Bronchial epithelial cell (primary cell): ENCODE results near the gene CCN2. TPM values are rescaled to one million over a fixed set of nuclear protein-coding genes. Genes with fewer than 3 reads are reported as not detected.

Experiments
- DNase-seq: peaks from one replicate; pipeline ENCODE4 v3.0.0-alpha.2; 2010; ENCODE audit warnings: low read depth
- FAIRE-seq: peaks from 2 replicates; lab custom pipeline; 2011; peaks lifted over from hg19 to GRCh38; lab: Jason Lieb, UNC
- H3K27me3 ChIP-seq: 2 replicates; pipeline ENCODE4 v1.5.1; 2011; ENCODE audit warnings: low read length; ENCODE audit not compliant: control insufficient read depth, insufficient read depth
- H3K36me3 ChIP-seq: 2 replicates; pipeline ENCODE4 v1.5.1; 2011; ENCODE audit warnings: low read length; ENCODE audit not compliant: control insufficient read depth, insufficient read depth
- H3K4me3 ChIP-seq: 2 replicates; pipeline ENCODE4 v1.5.1; 2011; ENCODE audit warnings: mild to moderate bottlenecking, low read depth, low read length, control low read depth
- total RNA-seq: library from RNA; depleted of rRNA; stranded (reverse); fragments of >200 nt; gene quantifications from 2 replicates; pipeline ENCODE4 v1.2.1, GENCODE V29; 2014
- TF ChIP-seq, protein P1 (sequence below): IDR thresholded peaks from 2 replicates; pipeline ENCODE4 v1.5.1; 2011; ENCODE audit warnings: mild to moderate bottlenecking, moderate library complexity, low read length, control low read depth, inconsistent platforms; ENCODE audit not compliant: insufficient read depth, severe bottlenecking

Gene CCN2
- total RNA-seq, 1 donor from 2014 or later, result 2.6 TPM

DNA sequence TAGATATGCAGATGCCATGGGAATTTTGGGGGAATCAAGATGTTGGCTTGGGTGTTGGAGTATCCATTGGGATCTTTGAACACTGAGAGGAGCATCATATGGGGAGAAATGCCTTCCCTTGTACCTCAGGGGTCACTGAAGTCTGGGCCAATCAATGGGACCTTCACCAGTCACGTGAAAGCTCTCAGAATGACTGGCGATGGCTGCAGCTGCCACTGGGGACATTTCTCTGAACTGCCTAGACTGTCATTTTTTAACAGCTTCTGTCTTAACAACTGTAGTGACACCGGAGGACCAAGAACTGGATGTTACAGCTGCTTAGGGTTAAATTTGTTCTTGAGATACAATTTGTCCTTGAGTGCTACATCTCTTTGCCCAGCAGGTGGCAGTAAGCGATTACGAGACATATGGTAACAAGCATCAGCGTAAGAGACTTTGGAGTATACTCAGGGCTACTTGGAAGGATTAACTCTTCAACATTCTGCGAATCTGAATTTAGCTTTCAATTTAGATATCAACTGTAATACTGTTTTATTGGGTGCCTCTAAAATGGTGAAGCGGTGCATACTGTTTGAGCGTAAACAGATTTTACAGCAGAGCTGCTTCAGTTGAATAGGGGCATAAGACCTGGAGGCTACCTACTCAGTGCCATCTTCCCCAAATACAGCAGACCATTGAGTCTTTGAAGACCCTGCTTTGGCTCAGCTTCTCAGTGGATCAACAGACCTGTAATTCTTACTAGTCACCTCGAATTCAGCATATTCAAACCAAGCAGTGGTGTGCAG lies 36.0 kb downstream of the CCN2 start:
- no peaks in the 10 kb centered on the region for H3K27me3 ChIP-seq
- no peak overlapping the region for H3K4me3 ChIP-seq
- H3K36me3 ChIP-seq, result no peaks in the 10 kb centered on the region
- FAIRE-seq (no peak), DNase-seq (peak; percentile 75)
- TF ChIP-seq, protein P1, sequence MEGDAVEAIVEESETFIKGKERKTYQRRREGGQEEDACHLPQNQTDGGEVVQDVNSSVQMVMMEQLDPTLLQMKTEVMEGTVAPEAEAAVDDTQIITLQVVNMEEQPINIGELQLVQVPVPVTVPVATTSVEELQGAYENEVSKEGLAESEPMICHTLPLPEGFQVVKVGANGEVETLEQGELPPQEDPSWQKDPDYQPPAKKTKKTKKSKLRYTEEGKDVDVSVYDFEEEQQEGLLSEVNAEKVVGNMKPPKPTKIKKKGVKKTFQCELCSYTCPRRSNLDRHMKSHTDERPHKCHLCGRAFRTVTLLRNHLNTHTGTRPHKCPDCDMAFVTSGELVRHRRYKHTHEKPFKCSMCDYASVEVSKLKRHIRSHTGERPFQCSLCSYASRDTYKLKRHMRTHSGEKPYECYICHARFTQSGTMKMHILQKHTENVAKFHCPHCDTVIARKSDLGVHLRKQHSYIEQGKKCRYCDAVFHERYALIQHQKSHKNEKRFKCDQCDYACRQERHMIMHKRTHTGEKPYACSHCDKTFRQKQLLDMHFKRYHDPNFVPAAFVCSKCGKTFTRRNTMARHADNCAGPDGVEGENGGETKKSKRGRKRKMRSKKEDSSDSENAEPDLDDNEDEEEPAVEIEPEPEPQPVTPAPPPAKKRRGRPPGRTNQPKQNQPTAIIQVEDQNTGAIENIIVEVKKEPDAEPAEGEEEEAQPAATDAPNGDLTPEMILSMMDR, result peak; percentile 69

DNA sequence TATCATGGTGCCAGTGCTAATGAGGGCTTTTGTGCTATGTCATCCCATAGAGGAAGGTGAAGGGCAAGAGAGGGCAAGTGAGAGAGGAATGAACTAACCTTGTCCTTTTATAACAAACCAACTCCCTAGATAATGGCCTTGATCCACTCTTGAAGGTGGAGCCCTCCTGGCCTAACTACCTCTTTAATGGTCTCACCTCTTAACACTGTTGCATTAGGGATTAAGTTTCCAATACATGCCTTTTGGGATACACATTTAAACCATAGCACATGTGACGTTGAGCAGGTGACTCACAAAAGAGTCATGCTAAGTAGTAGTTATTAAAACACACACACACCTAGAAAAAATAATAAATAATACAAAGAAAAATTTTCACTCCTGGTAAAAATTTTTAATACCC lies 36.9 kb downstream of the CCN2 start:
- DNase-seq, result peak; percentile 92
- FAIRE-seq, result no peak
- TF ChIP-seq, protein P1, result no peak
- Histone ChIP-seq H3K27me3 (no peaks in the 10 kb centered on the region), H3K36me3 (no peaks in the 10 kb centered on the region), H3K4me3 (no peak overlapping the region)

DNA sequence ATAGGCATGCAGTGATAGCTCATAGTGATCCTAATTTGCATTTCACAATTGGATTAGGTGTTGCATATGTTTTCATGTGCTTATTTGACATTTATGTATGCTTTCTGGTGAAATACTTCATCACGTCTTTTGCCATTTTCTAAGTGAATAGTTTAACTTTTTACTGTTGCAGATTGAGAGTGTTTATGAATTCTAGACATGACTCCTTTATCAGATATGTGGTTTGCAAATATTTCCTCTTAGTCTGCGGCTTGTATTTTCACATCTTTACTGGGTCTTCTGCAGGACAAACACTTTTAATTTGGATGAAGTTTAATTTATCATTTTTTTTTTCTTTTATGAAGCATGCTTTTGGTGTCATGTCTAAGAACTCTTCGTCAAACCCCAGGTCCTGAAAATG lies 39.2 kb downstream of the CCN2 start:
- H3K27me3 ChIP-seq, result no peaks in the 10 kb centered on the region
- no peak for DNase-seq
- H3K36me3 ChIP-seq, result no peaks in the 10 kb centered on the region
- H3K4me3 ChIP-seq, result no peak overlapping the region
- TF ChIP-seq, protein P1, result no peak
- no peak for FAIRE-seq

DNA sequence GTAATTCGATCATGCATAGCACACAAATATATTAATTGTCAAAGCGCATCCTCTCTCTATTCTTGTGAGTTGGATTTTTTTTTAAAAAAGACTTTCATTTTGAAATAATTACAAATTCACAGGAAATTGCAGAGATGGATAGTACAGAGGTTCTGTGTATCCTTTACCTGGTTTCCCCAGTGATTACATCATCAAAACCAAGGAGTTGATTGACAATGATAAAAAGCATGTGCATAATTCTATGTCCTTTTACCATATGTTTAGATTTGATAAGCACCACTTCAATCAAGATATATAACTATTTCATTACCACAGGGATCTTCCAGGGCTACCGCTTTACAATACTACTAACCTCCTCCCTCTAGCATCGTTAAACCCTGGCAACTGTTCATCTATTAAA lies 40.2 kb downstream of the CCN2 start:
- TF ChIP-seq, protein P1, result no peak
- FAIRE-seq, result no peak
- Histone ChIP-seq H3K27me3 (no peaks in the 10 kb centered on the region), H3K4me3 (no peak overlapping the region), H3K36me3 (no peaks in the 10 kb centered on the region)
- DNase-seq, result no peak

DNA sequence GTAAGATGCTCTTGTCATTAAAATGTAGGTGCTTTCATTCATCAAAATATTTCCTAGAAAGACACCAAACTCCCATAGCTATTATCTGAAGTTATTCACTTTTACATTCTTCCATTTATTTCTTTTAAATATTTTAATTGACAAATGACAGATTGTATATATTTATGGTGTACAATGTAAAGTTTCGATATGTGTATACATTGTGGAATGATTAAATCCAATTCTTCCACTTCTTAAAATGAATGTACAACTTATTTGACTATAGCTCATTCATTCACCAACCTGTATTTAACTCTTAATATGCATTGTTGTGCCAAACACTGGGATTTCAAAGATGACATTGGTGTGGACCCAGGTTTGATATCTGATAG lies 41.0 kb downstream of the CCN2 start:
- FAIRE-seq (no peak), DNase-seq (no peak)
- H3K36me3 ChIP-seq, result no peaks in the 10 kb centered on the region
- no peaks in the 10 kb centered on the region for H3K27me3 ChIP-seq
- TF ChIP-seq, protein P1, result no peak
- H3K4me3 ChIP-seq, result no peak overlapping the region
